Measurements from ENCODE around the gene SLC16A2.

- no peak for TF ChIP-seq ZC3H10 (CRISPR knock-in tag; IDR thresholded peaks at IDR 0.05)
- no peak for TF ChIP-seq TCF4 (CRISPR knock-in tag; IDR thresholded peaks at IDR 0.05; ENCODE audit: borderline replicate concordance)
- TF ChIP-seq ISL1 (CRISPR knock-in tag; IDR thresholded peaks at IDR 0.05) = no peak
- TF ChIP-seq PATZ1 (CRISPR knock-in tag; IDR thresholded peaks at IDR 0.05; ENCODE audit: borderline replicate concordance) = no peak
- TF ChIP-seq CSRNP3 (CRISPR knock-in tag; IDR thresholded peaks at IDR 0.05) = no peak
- TF ChIP-seq POU6F1 (CRISPR knock-in tag; IDR thresholded peaks at IDR 0.05; ENCODE audit: borderline replicate concordance, low read depth) = no peak
- TF ChIP-seq BACH2 (CRISPR knock-in tag; IDR thresholded peaks at IDR 0.05; ENCODE audit: borderline replicate concordance) = no peak
Observed at GRCh38 chrX:74426071-74426470, 4.8 kb downstream of the SLC16A2 start.

Data from SK-N-SH treated with all-trans-retinoic acid at 6 μM for 48 hours (cell line).